Stomach (tissue), 4 donors: ENCODE measurements around the gene EPHX1.

Experiments used
- POLR2A ChIP-seq, 4 donors: fragments of 450-650 bp; IDR thresholded peaks; one replicate each; pipeline ENCODE4 v1.6.1; 2016; ENCODE audit warnings: antibody characterized with exemption in 4 of 4, control low read depth in 2 of 4, mild to moderate bottlenecking in 1 of 4, moderate library complexity in 1 of 4
- TF ChIP-seq, protein P1 (sequence below), 7 experiments: fragments of 450-650 bp in 4 of 7; fragments of 200-600 bp in 3 of 7; sonication (generic) in 3 of 7; IDR thresholded peaks; one replicate each; pipeline ENCODE4 v1.5.1; 2016 to 2019; ENCODE audit warnings: antibody characterized with exemption in 7 of 7, control low read depth in 2 of 7, mild to moderate bottlenecking in 1 of 7

DNA sequence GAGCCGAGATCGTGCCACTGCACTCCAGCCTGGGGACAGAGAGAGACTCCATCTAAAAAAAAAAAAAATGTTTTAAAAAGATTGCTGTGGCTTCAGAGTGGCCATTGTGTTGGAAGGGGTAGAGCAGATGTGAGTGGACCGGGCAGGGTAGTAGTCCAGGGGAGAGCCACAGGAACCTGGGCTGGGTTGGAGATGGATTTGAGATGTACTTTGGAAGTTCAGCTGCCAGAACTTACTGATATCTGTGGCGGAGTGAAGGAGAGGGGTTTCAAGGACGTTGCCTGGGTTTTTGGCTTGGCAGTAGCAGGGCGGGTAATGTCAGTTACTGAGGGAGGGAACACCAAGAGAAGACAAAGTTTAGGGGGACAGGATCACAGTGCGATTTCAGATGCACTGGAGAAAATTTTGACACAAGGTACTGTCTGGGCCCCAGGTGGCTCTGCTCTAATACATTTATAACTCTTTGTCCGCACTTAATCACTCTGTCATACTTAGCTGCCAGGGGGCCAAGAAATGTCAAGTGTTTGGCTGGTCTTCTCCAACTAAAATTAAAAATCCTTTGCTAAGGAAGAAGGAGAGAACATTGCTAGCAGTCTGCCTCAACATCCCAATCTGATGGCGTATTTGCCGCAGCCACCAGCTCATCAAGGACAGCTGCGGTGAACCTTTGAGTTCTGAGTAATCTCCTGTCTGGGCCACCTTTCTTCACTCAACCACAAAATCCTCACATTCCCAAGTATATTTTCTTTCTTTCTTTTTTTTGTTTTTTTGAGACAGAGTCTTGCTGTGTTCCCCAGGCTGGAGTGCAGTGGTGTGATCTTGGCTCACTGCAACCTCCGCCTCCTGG is 9.6 kb downstream of the EPHX1 start:
- TF ChIP-seq POLR2A (IDR thresholded peaks at IDR 0.05), result no peak
- TF ChIP-seq, protein P1, sequence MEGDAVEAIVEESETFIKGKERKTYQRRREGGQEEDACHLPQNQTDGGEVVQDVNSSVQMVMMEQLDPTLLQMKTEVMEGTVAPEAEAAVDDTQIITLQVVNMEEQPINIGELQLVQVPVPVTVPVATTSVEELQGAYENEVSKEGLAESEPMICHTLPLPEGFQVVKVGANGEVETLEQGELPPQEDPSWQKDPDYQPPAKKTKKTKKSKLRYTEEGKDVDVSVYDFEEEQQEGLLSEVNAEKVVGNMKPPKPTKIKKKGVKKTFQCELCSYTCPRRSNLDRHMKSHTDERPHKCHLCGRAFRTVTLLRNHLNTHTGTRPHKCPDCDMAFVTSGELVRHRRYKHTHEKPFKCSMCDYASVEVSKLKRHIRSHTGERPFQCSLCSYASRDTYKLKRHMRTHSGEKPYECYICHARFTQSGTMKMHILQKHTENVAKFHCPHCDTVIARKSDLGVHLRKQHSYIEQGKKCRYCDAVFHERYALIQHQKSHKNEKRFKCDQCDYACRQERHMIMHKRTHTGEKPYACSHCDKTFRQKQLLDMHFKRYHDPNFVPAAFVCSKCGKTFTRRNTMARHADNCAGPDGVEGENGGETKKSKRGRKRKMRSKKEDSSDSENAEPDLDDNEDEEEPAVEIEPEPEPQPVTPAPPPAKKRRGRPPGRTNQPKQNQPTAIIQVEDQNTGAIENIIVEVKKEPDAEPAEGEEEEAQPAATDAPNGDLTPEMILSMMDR (IDR thresholded peaks at IDR 0.05), result no peak
